ENCODE results near the gene LCN10. TPM values are rescaled to one million over a fixed set of nuclear protein-coding genes. Genes with fewer than 3 reads are reported as not detected.
"Not testable (repeated sequence)": the region's sequence is repeated elsewhere in the genome, so short reads cannot be mapped to it uniquely, and the experiment has no call there.

Gene LCN10
- total and polyA plus RNA-seq, 2 experiments from 2014 or later: not detected

DNA sequence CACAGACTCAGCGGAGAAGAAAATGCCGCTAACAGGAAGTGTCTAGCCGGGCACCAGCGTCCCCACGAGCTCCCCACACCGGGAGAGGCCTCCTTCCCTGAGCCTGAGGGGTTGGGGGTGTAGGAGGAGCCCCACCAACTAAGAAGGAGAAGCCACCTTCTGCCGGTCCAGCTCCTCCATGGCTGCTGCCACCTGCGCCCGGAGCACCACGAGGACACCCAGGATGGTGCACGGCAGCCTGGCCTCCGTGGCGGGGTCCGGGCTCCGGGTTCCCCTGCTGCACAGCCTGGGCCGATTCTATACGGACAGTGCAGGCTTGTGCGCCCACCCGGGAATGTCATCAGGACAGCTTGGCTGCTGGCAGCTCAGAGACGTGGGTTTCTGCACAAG, 15.0 kb upstream of the LCN10 start:
- Histone ChIP-seq H3K9me2 (replicated peaks; ENCODE audit: insufficient read depth) (no peaks in the 10 kb centered on the region), H3K4me1 (ENCODE audit: insufficient read depth) (no peaks in the 10 kb centered on the region), H3K27me3 (no peaks in the 10 kb centered on the region), H3K27ac (no peak overlapping the region), H3K9me3 (ENCODE audit: low read depth) (no peaks in the 10 kb centered on the region), H3K4me3 (no peak overlapping the region), H2AFZ (no peak overlapping the region), H4K20me1 (ENCODE audit: insufficient read depth, poor library complexity, severe bottlenecking) (no peaks in the 10 kb centered on the region), H3K36me3 (replicated peaks; ENCODE audit: insufficient read depth, low read depth) (no peaks in the 10 kb centered on the region), H3K79me2 (no peaks in the 10 kb centered on the region), H3K4me2 (no peak overlapping the region)
- TF ChIP-seq EZH2 (IDR thresholded peaks at IDR 0.05; ENCODE audit: borderline replicate concordance) (no peak), EZH2phosphoT487 (IDR thresholded peaks at IDR 0.05; ENCODE audit: low read depth, severe bottlenecking, unreplicated experiment) (no peak)
- TF ChIP-seq, protein P1, sequence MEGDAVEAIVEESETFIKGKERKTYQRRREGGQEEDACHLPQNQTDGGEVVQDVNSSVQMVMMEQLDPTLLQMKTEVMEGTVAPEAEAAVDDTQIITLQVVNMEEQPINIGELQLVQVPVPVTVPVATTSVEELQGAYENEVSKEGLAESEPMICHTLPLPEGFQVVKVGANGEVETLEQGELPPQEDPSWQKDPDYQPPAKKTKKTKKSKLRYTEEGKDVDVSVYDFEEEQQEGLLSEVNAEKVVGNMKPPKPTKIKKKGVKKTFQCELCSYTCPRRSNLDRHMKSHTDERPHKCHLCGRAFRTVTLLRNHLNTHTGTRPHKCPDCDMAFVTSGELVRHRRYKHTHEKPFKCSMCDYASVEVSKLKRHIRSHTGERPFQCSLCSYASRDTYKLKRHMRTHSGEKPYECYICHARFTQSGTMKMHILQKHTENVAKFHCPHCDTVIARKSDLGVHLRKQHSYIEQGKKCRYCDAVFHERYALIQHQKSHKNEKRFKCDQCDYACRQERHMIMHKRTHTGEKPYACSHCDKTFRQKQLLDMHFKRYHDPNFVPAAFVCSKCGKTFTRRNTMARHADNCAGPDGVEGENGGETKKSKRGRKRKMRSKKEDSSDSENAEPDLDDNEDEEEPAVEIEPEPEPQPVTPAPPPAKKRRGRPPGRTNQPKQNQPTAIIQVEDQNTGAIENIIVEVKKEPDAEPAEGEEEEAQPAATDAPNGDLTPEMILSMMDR (IDR thresholded peaks at IDR 0.05; ENCODE audit: poor library complexity): no peak
- WGBS (ENCODE audit: low lambda C conversion rate, missing lambda C conversion rate): 89% methylated on average over 20 of the region's 20 CpGs
- DNase-seq (ENCODE audit: low spot score): no peak

DNA sequence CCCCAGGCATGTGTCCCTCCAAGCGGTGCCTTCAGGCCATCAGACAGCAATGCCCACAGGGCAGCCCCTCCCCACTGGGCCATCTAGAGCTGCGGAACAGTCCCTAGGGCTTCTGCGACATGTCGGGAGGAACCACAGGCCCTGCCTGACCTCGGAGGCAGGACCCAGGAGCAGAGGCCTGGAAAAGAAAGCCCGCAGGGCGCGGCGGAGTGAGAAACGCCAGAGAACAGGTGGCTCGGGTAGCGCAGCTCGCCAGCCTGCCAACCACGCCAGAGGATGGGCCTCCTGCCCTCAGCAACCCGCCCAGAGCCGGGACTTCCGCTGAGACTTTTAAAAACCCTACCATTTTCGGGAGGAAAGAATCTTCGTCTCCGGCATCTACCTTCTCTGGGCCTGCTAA, 14.6 kb upstream of the LCN10 start:
- Histone ChIP-seq H3K9me2 (replicated peaks; ENCODE audit: insufficient read depth) (no peaks in the 10 kb centered on the region), H3K79me2 (no peaks in the 10 kb centered on the region), H3K4me1 (ENCODE audit: insufficient read depth) (no peaks in the 10 kb centered on the region), H3K4me3 (no peak overlapping the region), H4K20me1 (ENCODE audit: insufficient read depth, poor library complexity, severe bottlenecking) (no peaks in the 10 kb centered on the region), H2AFZ (no peak overlapping the region), H3K4me2 (no peak overlapping the region), H3K9me3 (ENCODE audit: low read depth) (no peaks in the 10 kb centered on the region), H3K36me3 (replicated peaks; ENCODE audit: insufficient read depth, low read depth) (no peaks in the 10 kb centered on the region), H3K27me3 (no peaks in the 10 kb centered on the region), H3K27ac (no peak overlapping the region)
- WGBS (ENCODE audit: low lambda C conversion rate, missing lambda C conversion rate): 96% methylated on average over 20 of the region's 20 CpGs
- no peak for TF ChIP-seq EZH2phosphoT487 (IDR thresholded peaks at IDR 0.05; ENCODE audit: low read depth, severe bottlenecking, unreplicated experiment)
- TF ChIP-seq EZH2 (IDR thresholded peaks at IDR 0.05; ENCODE audit: borderline replicate concordance): no peak
- TF ChIP-seq, protein P1 (IDR thresholded peaks at IDR 0.05; ENCODE audit: poor library complexity): no peak
- DNase-seq (ENCODE audit: low spot score): no peak

DNA sequence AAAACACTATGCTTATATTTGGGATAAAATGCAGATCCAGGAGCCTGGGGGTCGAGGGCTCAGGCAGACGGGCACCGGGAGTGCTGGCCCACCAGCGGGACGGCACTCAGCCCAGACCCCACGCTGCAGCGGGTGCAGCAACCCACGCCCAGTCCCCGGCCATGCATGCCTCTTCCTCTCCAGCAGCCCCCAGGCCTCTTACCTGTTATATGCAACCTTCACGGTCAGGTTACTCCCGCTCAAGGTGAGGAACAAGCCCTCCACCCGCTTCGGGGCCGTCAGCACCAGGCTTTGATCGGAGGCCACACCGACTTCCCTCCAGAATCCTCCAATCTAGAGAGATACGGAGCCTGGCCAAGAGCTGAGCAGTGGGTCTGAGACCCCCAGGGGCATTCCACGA, 14.1 kb upstream of the LCN10 start:
- Histone ChIP-seq H3K4me3 (no peak overlapping the region), H3K4me2 (no peak overlapping the region), H3K27ac (no peak overlapping the region), H2AFZ (no peak overlapping the region), H3K79me2 (no peaks in the 10 kb centered on the region), H3K36me3 (replicated peaks; ENCODE audit: insufficient read depth, low read depth) (no peaks in the 10 kb centered on the region), H3K27me3 (no peaks in the 10 kb centered on the region), H3K4me1 (ENCODE audit: insufficient read depth) (no peaks in the 10 kb centered on the region), H3K9me2 (replicated peaks; ENCODE audit: insufficient read depth) (no peaks in the 10 kb centered on the region), H4K20me1 (ENCODE audit: insufficient read depth, poor library complexity, severe bottlenecking) (no peaks in the 10 kb centered on the region), H3K9me3 (ENCODE audit: low read depth) (no peaks in the 10 kb centered on the region)
- TF ChIP-seq EZH2 (IDR thresholded peaks at IDR 0.05; ENCODE audit: borderline replicate concordance): no peak
- TF ChIP-seq, protein P1 (IDR thresholded peaks at IDR 0.05; ENCODE audit: poor library complexity): no peak
- 92% methylated on average over 18 of the region's 18 CpGs for WGBS (ENCODE audit: low lambda C conversion rate, missing lambda C conversion rate)
- no peak for DNase-seq (ENCODE audit: low spot score)

DNA sequence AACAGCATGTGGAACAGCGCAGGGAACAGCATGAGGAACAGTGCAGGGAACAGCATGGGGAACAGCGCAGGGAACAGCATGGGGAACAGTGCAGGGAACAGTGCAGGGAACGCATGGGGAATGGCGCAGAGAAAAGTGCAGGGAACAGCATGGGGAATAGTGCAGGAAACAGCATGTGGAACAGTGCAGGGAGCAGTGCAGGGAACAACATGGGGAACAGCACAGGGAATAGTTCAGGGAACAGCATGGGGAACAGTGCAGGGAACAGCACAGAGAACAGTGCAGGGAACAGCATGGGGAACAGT, 13.3 kb upstream of the LCN10 start:
- no peak overlapping the region for H3K27ac ChIP-seq
- H3K4me1 ChIP-seq (ENCODE audit: insufficient read depth): no peaks in the 10 kb centered on the region
- H2AFZ ChIP-seq: no peak overlapping the region
- H3K36me3 ChIP-seq (replicated peaks; ENCODE audit: insufficient read depth, low read depth): no peaks in the 10 kb centered on the region
- no peak overlapping the region for H3K4me2 ChIP-seq
- H3K27me3 ChIP-seq: no peaks in the 10 kb centered on the region
- no peaks in the 10 kb centered on the region for H3K9me3 ChIP-seq (ENCODE audit: low read depth)
- H3K79me2 ChIP-seq: no peaks in the 10 kb centered on the region
- TF ChIP-seq EZH2 (IDR thresholded peaks at IDR 0.05; ENCODE audit: borderline replicate concordance): no peak
- TF ChIP-seq EZH2phosphoT487 (IDR thresholded peaks at IDR 0.05; ENCODE audit: low read depth, severe bottlenecking, unreplicated experiment): no peak
- TF ChIP-seq, protein P1 (IDR thresholded peaks at IDR 0.05; ENCODE audit: poor library complexity): no peak
- WGBS (ENCODE audit: low lambda C conversion rate, missing lambda C conversion rate): 100% methylated on average over 4 of the region's 4 CpGs
- no peaks in the 10 kb centered on the region for H4K20me1 ChIP-seq (ENCODE audit: insufficient read depth, poor library complexity, severe bottlenecking)
- DNase-seq (ENCODE audit: low spot score): no peak
- H3K9me2 ChIP-seq (replicated peaks; ENCODE audit: insufficient read depth): no peaks in the 10 kb centered on the region
- H3K4me3 ChIP-seq: no peak overlapping the region

DNA sequence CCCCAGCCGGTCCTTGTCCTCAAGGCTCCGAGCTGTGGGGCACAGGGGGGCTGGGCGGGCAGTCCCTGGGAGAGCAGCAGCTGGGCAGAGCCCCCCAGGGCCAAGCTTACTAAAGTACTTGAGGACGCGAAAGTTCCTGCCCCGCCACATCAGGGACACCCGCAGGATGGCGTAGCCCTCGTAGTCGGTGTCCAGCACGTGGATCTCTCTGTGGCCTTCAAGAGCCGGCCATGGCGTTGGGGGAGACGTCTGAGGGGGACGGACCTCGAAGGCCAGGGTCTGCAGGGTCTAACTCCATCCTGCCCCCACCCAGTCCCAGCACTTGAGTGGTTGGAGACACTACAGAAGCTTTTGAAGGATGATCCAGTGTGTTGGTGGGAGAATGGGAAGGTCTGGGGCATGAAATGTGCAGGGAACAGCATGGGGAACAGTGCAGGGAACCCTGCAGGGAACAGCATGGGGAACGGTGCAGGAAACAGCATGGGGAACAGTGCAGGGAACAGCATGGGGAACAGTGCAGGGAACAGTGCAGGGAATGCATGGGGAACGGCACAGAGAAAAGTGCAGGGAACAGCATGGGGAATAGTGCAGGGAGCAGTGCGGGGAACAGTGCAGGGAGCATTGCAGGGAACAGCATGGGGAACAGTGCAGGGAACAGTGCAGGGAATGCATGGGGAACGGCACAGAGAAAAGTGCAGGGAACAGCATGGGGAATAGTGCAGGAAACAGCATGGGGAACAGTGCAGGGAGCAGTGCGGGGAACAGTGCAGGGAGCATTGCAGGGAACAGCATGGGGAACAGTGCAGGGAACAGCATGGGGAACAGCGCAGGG, 12.8 kb upstream of the LCN10 start:
- not testable (repeated sequence) for H3K9me3 ChIP-seq (ENCODE audit: low read depth); DNase-seq (ENCODE audit: low spot score)
- 97% methylated on average over 22 of the region's 22 CpGs for WGBS (ENCODE audit: low lambda C conversion rate, missing lambda C conversion rate)

More for the DNA sequence above, 12.8 kb upstream of the LCN10 start:
- H3K79me2 ChIP-seq; H2AFZ ChIP-seq; H3K4me1 ChIP-seq (ENCODE audit: insufficient read depth); H4K20me1 ChIP-seq (ENCODE audit: insufficient read depth, poor library complexity, severe bottlenecking); H3K4me3 ChIP-seq; H3K27me3 ChIP-seq; H3K9me2 ChIP-seq (replicated peaks; ENCODE audit: insufficient read depth); H3K27ac ChIP-seq; H3K4me2 ChIP-seq; H3K36me3 ChIP-seq (replicated peaks; ENCODE audit: insufficient read depth, low read depth): not testable (repeated sequence)

All from hepatocyte (in vitro differentiated cells).